Loucy (cell line): ENCODE data around the gene ADCY4.
A peak's percentile ranks its signal among the peaks of the same experiment; 100 is the strongest.

Source experiments
- H2AFZ ChIP-seq: fragments of 200-600 bp; sonication (generic); 2 replicates; pipeline ENCODE4 v1.6.0; 2016; ENCODE audit warnings: antibody characterized with exemption, mild to moderate bottlenecking, low read length, moderate library complexity
- H3F3A ChIP-seq: fragments of 200-600 bp; 2 replicates; pipeline ENCODE4 v1.6.0; 2016; ENCODE audit warnings: antibody characterized with exemption, low read depth, mild to moderate bottlenecking
- H3K27me3 ChIP-seq: fragments of 200-600 bp; sonication (generic); 2 replicates; pipeline ENCODE4 v1.6.1; 2014; ENCODE audit warnings: low read length, mild to moderate bottlenecking; ENCODE audit not compliant: insufficient read depth, poor library complexity, severe bottlenecking
- H3K36me3 ChIP-seq: fragments of 200-600 bp; sonication (generic); 2 replicates; pipeline ENCODE4 v1.6.1; 2016; ENCODE audit warnings: low read length; ENCODE audit not compliant: insufficient read depth
- H3K4me1 ChIP-seq: fragments of 200-600 bp; sonication (generic); 2 replicates; pipeline ENCODE4 v1.5.1; 2014; ENCODE audit warnings: low read length, mild to moderate bottlenecking; ENCODE audit not compliant: insufficient read depth, poor library complexity, severe bottlenecking
- H3K4me2 ChIP-seq: fragments of 200-600 bp; sonication (generic); 2 replicates; pipeline ENCODE4 v1.6.0; 2014; ENCODE audit warnings: antibody characterized with exemption, low read length, low read depth, mild to moderate bottlenecking; ENCODE audit not compliant: poor library complexity, severe bottlenecking
- H3K4me3 ChIP-seq: fragments of 200-600 bp; sonication (generic); 2 replicates; pipeline ENCODE4 v1.5.1; 2014; ENCODE audit warnings: low read length, mild to moderate bottlenecking, mixed read lengths; ENCODE audit not compliant: poor library complexity, severe bottlenecking
- H3K79me2 ChIP-seq: fragments of 200-600 bp; sonication (generic); 2 replicates; pipeline ENCODE4 v1.6.1; 2014; ENCODE audit warnings: low read length; ENCODE audit not compliant: insufficient read depth
- H3K9ac ChIP-seq: fragments of 200-600 bp; sonication (generic); 2 replicates; pipeline ENCODE4 v1.6.0; 2014; ENCODE audit warnings: mild to moderate bottlenecking, low read depth, low read length, moderate library complexity; ENCODE audit not compliant: poor library complexity, severe bottlenecking
- H3K9me2 ChIP-seq: fragments of 200-600 bp; sonication (generic); replicated peaks from 2 replicates; pipeline ENCODE4 v1.6.1; 2016; ENCODE audit warnings: low read depth, low read length, mixed read lengths
- H3K9me3 ChIP-seq: fragments of 200-600 bp; sonication (generic); 2 replicates; pipeline ENCODE4 v1.6.1; 2014; ENCODE audit warnings: mild to moderate bottlenecking, antibody characterized with exemption, low read length, low read depth; ENCODE audit not compliant: insufficient read depth
- H4K20me1 ChIP-seq: fragments of 200-600 bp; sonication (generic); 2 replicates; pipeline ENCODE4 v1.6.0; 2014; ENCODE audit warnings: antibody characterized with exemption, low read length, mild to moderate bottlenecking; ENCODE audit not compliant: insufficient read depth, poor library complexity, severe bottlenecking
- CTCF ChIP-seq: fragments of 200-600 bp; sonication (generic); conservative IDR thresholded peaks from 2 replicates; pipeline ENCODE4 v1.5.1; 2014; ENCODE audit warnings: mild to moderate bottlenecking, antibody characterized with exemption, low read length
- EZH2phosphoT487 ChIP-seq: fragments of 200-600 bp; IDR thresholded peaks from 2 replicates; pipeline ENCODE4 v1.6.1; 2018; ENCODE audit warnings: antibody characterized with exemption, mild to moderate bottlenecking, moderate library complexity, borderline replicate concordance

The ADCY4 gene

GRCh38 chr14:24378327-24378726 lies 43.5 kb upstream of the ADCY4 start:
- Histone ChIP-seq H3K9ac (peak overlapping the region; percentile 9), H3K4me2 (no peak overlapping the region)
- no peak for TF ChIP-seq CTCF
- no peak for TF ChIP-seq EZH2phosphoT487

GRCh38 chr14:24377657-24378056 lies 42.8 kb upstream of the ADCY4 start:
- H3K27me3 ChIP-seq: no peaks in the 10 kb centered on the region
- H3K4me3 ChIP-seq: no peak overlapping the region
- TF ChIP-seq EZH2phosphoT487 (no peak), CTCF (no peak)
- no peaks in the 10 kb centered on the region for H3F3A ChIP-seq
- H2AFZ ChIP-seq: no peak overlapping the region
- H3K9me3 ChIP-seq: no peaks in the 10 kb centered on the region
- H3K9ac ChIP-seq: peak overlapping the region; percentile 9
- peak overlapping the region; percentile 45 for H3K4me2 ChIP-seq
- peaks cover under 1% of the 10 kb centered on the region; the same call in 1 of the 2 replicates for H3K36me3 ChIP-seq
- peaks cover 38% of the 10 kb centered on the region for H3K4me1 ChIP-seq
- H3K79me2 ChIP-seq: no peaks in the 10 kb centered on the region
- no peaks in the 10 kb centered on the region for H3K9me2 ChIP-seq
- peaks cover 4% of the 10 kb centered on the region for H4K20me1 ChIP-seq

More at GRCh38 chr14:24378327-24378726, 43.5 kb upstream of the ADCY4 start:
- no peaks in the 10 kb centered on the region for H3K9me3 ChIP-seq
- H3K27me3 ChIP-seq: no peaks in the 10 kb centered on the region
- H3K4me3 ChIP-seq: no peak overlapping the region
- no peaks in the 10 kb centered on the region; the same call in 1 of the 2 replicates for H3K36me3 ChIP-seq
- H2AFZ ChIP-seq: no peak overlapping the region
- H3K79me2 ChIP-seq: no peaks in the 10 kb centered on the region
- H3K9me2 ChIP-seq: no peaks in the 10 kb centered on the region
- no peaks in the 10 kb centered on the region for H3F3A ChIP-seq
- H4K20me1 ChIP-seq: peaks cover 4% of the 10 kb centered on the region
- H3K4me1 ChIP-seq: peaks cover 38% of the 10 kb centered on the region

GRCh38 chr14:24377126-24377525 lies 42.3 kb upstream of the ADCY4 start:
- H3K4me1 ChIP-seq: peaks cover 38% of the 10 kb centered on the region
- peaks cover 5% of the 10 kb centered on the region; the same call in 1 of the 2 replicates for H3K36me3 ChIP-seq
- H3K9me3 ChIP-seq: no peaks in the 10 kb centered on the region
- H4K20me1 ChIP-seq: peaks cover 4% of the 10 kb centered on the region
- H2AFZ ChIP-seq: no peak overlapping the region
- TF ChIP-seq EZH2phosphoT487 (no peak), CTCF (no peak)
- H3K4me2 ChIP-seq: peak overlapping the region; percentile 45
- H3F3A ChIP-seq: no peaks in the 10 kb centered on the region
- H3K9me2 ChIP-seq: no peaks in the 10 kb centered on the region
- H3K79me2 ChIP-seq: no peaks in the 10 kb centered on the region
- H3K4me3 ChIP-seq: no peak overlapping the region
- H3K9ac ChIP-seq: peak overlapping the region; percentile 18
- no peaks in the 10 kb centered on the region for H3K27me3 ChIP-seq
